Spleen (tissue), 11 donors: Measurements from ENCODE around the gene SLC25A26. TPM values are rescaled to one million over a fixed set of nuclear protein-coding genes. Genes with fewer than 3 reads are reported as not detected.
"Not testable (repeated sequence)": the region's sequence is repeated elsewhere in the genome, so short reads cannot be mapped to it uniquely, and the experiment has no call there.

Experiments
- DNase-seq: peaks from one replicate; pipeline ENCODE4 v3.0.0-alpha.2; 2020
- H3K27ac ChIP-seq, 8 donors: fragments of 200-600 bp; sonication (generic) in 7 of 8; 1 replicate in 4 of 8; 2 replicates in 4 of 8; pipeline versions ENCODE4 v1.5.0 to v1.8.0; 2016 to 2021; ENCODE audit warnings: inconsistent platforms in 4 of 8, mild to moderate bottlenecking in 4 of 8, moderate library complexity in 1 of 8
- H3K27me3 ChIP-seq, 7 donors: fragments of 200-600 bp; sonication (generic) in 6 of 7; replicated peaks in 1 of 7; 1 replicate in 4 of 7; 2 replicates in 3 of 7; pipeline versions ENCODE4 v1.5.0 to v1.8.0; 2016 to 2021; ENCODE audit warnings: inconsistent platforms in 3 of 7, mild to moderate bottlenecking in 1 of 7
- H3K36me3 ChIP-seq, 6 donors: fragments of 200-600 bp; sonication (generic) in 5 of 6; 1 replicate in 4 of 6; 2 replicates in 2 of 6; pipeline versions ENCODE4 v1.5.0 to v1.8.0; 2016 to 2021; ENCODE audit warnings: inconsistent platforms in 2 of 6
- H3K4me1 ChIP-seq, 6 donors: fragments of 200-600 bp; sonication (generic) in 5 of 6; 1 replicate in 3 of 6; 2 replicates in 3 of 6; pipeline versions ENCODE4 v1.5.0 to v1.8.0; 2016 to 2021; ENCODE audit warnings: inconsistent platforms in 3 of 6
- H3K4me3 ChIP-seq, 8 donors: fragments of 200-600 bp; sonication (generic) in 7 of 8; 1 replicate in 4 of 8; 2 replicates in 4 of 8; pipeline versions ENCODE4 v1.5.0 to v1.8.0; 2016 to 2021; ENCODE audit warnings: inconsistent platforms in 4 of 8, mild to moderate bottlenecking in 4 of 8, moderate library complexity in 2 of 8
- H3K9me3 ChIP-seq, 8 donors: fragments of 200-600 bp; sonication (generic) in 7 of 8; 1 replicate in 4 of 8; 2 replicates in 4 of 8; pipeline versions ENCODE4 v1.5.0 to v1.8.0; 2016 to 2021; ENCODE audit warnings: inconsistent platforms in 4 of 8
- POLR2A ChIP-seq, 3 donors: fragments of 450-650 bp; IDR thresholded peaks; one replicate each; pipeline ENCODE4 v1.5.1; 2017; ENCODE audit warnings: antibody characterized with exemption in 3 of 3, mild to moderate bottlenecking in 1 of 3
- POLR2AphosphoS5 ChIP-seq, 3 donors: sonication (generic); formaldehyde crosslinking; IDR thresholded peaks; one replicate each; pipeline ENCODE4 v1.5.1; 2017; ENCODE audit warnings: antibody characterized with exemption in 3 of 3
- WGBS, 5 donors: extraction: QIAGEN DNeasy Blood & Tissue Kit in 3 of 5; methylation state at CpG; one replicate each; pipeline versions ENCODE4 v1.1.5 to v1.1.7; 2013 to 2018; 5-methylcytosine and 5-hydroxymethylcytosine counted together
- intact Hi-C: fragments of 100-400 bp; cut with DNase I; formaldehyde crosslinking; loops from one replicate; pipeline ENCODE4 v1.15.0; 2023; ENCODE audit warnings: low total_unique reads
- polyA plus RNA-seq, 3 donors: library from polyadenylated mRNA; stranded (reverse); fragments of 200-250 nt; gene quantifications; one replicate each; pipeline ENCODE4 v1.2.1, GENCODE V29; 2013
- total RNA-seq, 7 donors: library from RNA; depleted of rRNA in 3 of 7; stranded (reverse); fragments of >200 nt in 3 of 7; fragmentation: NEBNext Ultra II Directional in 4 of 7; extraction: Animal tissue kit (Norgen Biotek cat#: 25700) in 4 of 7; gene quantifications; one replicate each; pipeline versions ENCODE4 v1.1.0 to v1.2.1, GENCODE V29; 2016 to 2021
- TF ChIP-seq, protein P1 (sequence below), 11 experiments: fragments of 200-600 bp in 7 of 11; fragments of 450-650 bp in 4 of 11; sonication (generic) in 4 of 11; IDR thresholded peaks in 8 of 11; conservative IDR thresholded peaks in 3 of 11; 1 replicate in 7 of 11; 2 replicates in 4 of 11; pipeline versions ENCODE4 v1.4.0 to v1.8.0; 2016 to 2021; ENCODE audit warnings: antibody characterized with exemption in 11 of 11, inconsistent platforms in 4 of 11, mild to moderate bottlenecking in 1 of 11
- donor health status: healthy with polysubstance abuse.
- donor health status: DM: no; HTN: no; CAD: no; lungs with moderate emphysema.
- donor health status: DM: no; HTN: no; CAD: no.
- donor health status: Bipolar disorder and iron deficiency.
- donor health status: healthy.
- donor health status: DM: no; HTN: no; CAD: no.
- donor health status: DM: yes; HTN: yes; CAD: no.

Gene SLC25A26
- total and polyA plus RNA-seq, 10 donors: 14.9 to 20.9 (median 16.0) TPM

DNA sequence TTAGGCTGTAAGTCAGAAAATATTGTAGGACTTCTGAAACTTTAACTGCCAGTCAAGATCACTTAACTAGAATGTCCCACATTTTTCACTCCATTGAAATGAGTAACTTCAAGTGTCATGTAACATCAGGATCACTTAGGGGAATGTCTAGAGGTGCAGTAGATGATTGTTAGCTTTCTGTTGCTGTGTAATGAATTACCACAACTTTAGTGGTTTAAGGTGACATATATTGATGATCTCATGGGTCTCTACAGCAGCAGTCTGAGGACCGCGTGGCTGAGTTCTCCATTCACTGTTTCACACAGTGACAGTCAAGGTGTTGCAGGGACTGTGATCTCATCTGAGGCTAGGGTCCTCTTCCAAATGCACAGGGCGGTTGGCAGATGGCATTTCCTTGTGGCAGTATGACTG lies 82.7 kb downstream of the SLC25A26 start:
- TF ChIP-seq POLR2A (IDR thresholded peaks at IDR 0.05) (no peak), POLR2AphosphoS5 (IDR thresholded peaks at IDR 0.05) (peak in 1 of 3 donors; percentile 63)
- peaks cover 0 to 10% (median 0%) of the 10 kb centered on the region in 8 donors for H3K9me3 ChIP-seq
- H3K4me1 ChIP-seq: peaks cover 0 to 66% (median 27%) of the 10 kb centered on the region in 6 donors
- 83 to 97% (median 87%) methylated on average over 3 of the region's 3 CpGs for WGBS, 5 donors
- intact Hi-C loops: no loop called here
- peak overlapping the region; percentile 49 to 88 (median 76) for H3K27ac ChIP-seq
- H3K36me3 ChIP-seq: no peaks in the 10 kb centered on the region
- no peak overlapping the region for H3K4me3 ChIP-seq
- DNase-seq: no peak
- no peaks in the 10 kb centered on the region for H3K27me3 ChIP-seq

GRCh38 chr3:66304293-66304692 lies 83.5 kb downstream of the SLC25A26 start:
- peaks cover 0 to 58% (median 26%) of the 10 kb centered on the region in 6 donors for H3K4me1 ChIP-seq
- H3K27ac ChIP-seq: peak overlapping the region; percentile 49 to 88 (median 76)
- DNase-seq: no peak
- peaks cover 0 to 11% (median 0%) of the 10 kb centered on the region in 8 donors for H3K9me3 ChIP-seq
- TF ChIP-seq, protein P1, sequence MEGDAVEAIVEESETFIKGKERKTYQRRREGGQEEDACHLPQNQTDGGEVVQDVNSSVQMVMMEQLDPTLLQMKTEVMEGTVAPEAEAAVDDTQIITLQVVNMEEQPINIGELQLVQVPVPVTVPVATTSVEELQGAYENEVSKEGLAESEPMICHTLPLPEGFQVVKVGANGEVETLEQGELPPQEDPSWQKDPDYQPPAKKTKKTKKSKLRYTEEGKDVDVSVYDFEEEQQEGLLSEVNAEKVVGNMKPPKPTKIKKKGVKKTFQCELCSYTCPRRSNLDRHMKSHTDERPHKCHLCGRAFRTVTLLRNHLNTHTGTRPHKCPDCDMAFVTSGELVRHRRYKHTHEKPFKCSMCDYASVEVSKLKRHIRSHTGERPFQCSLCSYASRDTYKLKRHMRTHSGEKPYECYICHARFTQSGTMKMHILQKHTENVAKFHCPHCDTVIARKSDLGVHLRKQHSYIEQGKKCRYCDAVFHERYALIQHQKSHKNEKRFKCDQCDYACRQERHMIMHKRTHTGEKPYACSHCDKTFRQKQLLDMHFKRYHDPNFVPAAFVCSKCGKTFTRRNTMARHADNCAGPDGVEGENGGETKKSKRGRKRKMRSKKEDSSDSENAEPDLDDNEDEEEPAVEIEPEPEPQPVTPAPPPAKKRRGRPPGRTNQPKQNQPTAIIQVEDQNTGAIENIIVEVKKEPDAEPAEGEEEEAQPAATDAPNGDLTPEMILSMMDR (IDR thresholded peaks at IDR 0.05 in 8 of 11, conservative IDR thresholded peaks at IDR 0.05 in 3 of 11): no peak
- TF ChIP-seq POLR2A (IDR thresholded peaks at IDR 0.05): no peak
- H3K36me3 ChIP-seq: no peaks in the 10 kb centered on the region
- intact Hi-C loops: no loop called here
- no peak overlapping the region for H3K4me3 ChIP-seq
- WGBS, 5 donors: 59 to 75% (median 69%) methylated on average over 3 of the region's 3 CpGs
- no peaks in the 10 kb centered on the region for H3K27me3 ChIP-seq

GRCh38 chr3:66306086-66306485 lies 85.3 kb downstream of the SLC25A26 start:
- H3K4me1 ChIP-seq: peaks cover 0 to 44% (median 26%) of the 10 kb centered on the region in 6 donors
- H3K27me3 ChIP-seq, intact Hi-C loops, DNase-seq, H3K36me3 ChIP-seq, H3K4me3 ChIP-seq: not testable (repeated sequence)
- peaks cover 0 to 27% (median 5%) of the 10 kb centered on the region in 8 donors for H3K9me3 ChIP-seq
- WGBS, 5 donors: 91 to 95% (median 92%) methylated on average over 7 of the region's 7 CpGs
- peak overlapping the region in 4 of 8 donors; percentile 81 to 88 (median 84) for H3K27ac ChIP-seq

- H3K27me3 ChIP-seq, H3K4me3 ChIP-seq, DNase-seq, intact Hi-C loops, H3K36me3 ChIP-seq: not testable (repeated sequence)
- 59 to 69% (median 64%) methylated on average over 4 of the region's 4 CpGs for WGBS, 5 donors
- Histone ChIP-seq H3K4me1 (peaks cover 0 to 35% (median 25%) of the 10 kb centered on the region in 6 donors), H3K27ac (peak overlapping the region in 3 of 8 donors; percentile 84 to 88 (median 84)), H3K9me3 (peaks cover 0 to 28% (median 5%) of the 10 kb centered on the region in 8 donors)
These were observed 86.2 kb downstream of the SLC25A26 start for GRCh38 chr3:66306991-66307390.

DNA sequence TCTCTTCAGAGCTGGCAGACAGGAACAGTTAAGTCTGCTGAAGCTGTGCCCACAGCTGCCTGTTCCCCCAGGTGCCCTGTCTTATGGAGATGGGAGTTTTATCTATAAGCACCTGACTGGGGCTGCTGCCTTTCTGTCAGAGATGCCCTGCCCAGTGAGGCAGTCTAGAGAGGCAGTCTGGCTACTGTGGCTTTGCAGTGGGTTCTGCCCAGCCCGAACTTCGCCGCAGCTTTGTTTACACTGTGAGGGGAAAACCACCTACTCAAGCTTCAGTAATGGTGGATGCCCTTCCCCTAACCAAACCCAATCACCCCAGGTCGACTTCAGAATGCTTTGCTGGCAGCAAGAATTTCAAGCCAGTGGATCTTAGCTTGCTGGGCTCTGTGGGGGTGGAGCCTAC lies 91.2 kb downstream of the SLC25A26 start:
- Histone ChIP-seq H3K4me3 (no peak overlapping the region), H3K4me1 (peaks cover 0 to 9% (median 0%) of the 10 kb centered on the region in 6 donors), H3K27ac (peak overlapping the region in 2 of 8 donors; percentile 13 to 34), H3K36me3 (no peaks in the 10 kb centered on the region), H3K27me3 (no peaks in the 10 kb centered on the region), H3K9me3 (peaks cover 0 to 38% (median 9%) of the 10 kb centered on the region in 8 donors)
- no peak for DNase-seq
- no peak for TF ChIP-seq POLR2A (IDR thresholded peaks at IDR 0.05)
- TF ChIP-seq, protein P1 (IDR thresholded peaks at IDR 0.05 in 8 of 11, conservative IDR thresholded peaks at IDR 0.05 in 3 of 11): no peak
- TF ChIP-seq POLR2AphosphoS5 (IDR thresholded peaks at IDR 0.05): no peak
- WGBS, 5 donors: 74 to 90% (median 85%) methylated on average over 4 of the region's 4 CpGs
- intact Hi-C loops: no loop called here
